ENCODE measurements around the gene LDB2.

- TF ChIP-seq POLR2AphosphoS5 (IDR thresholded peaks at IDR 0.05; ENCODE audit: borderline replicate concordance, low read depth, low read length) (no peak), EZH2 (IDR thresholded peaks at IDR 0.05) (no peak)
Measured at GRCh38 chr4:16814361-16814760, 84.1 kb downstream of the LDB2 start.
